ENCODE data around the gene FMN2.

- TF ChIP-seq POLR2A (IDR thresholded peaks at IDR 0.05; ENCODE audit: low read depth, low read length) (no peak), SPI1 (IDR thresholded peaks at IDR 0.05; ENCODE audit: low read depth, low read length) (no peak), TAF1 (IDR thresholded peaks at IDR 0.05; ENCODE audit: low read depth, low read length) (no peak), POLR2AphosphoS5 (IDR thresholded peaks at IDR 0.05; ENCODE audit: low read depth, low read length) (no peak), POU2F2 (IDR thresholded peaks at IDR 0.05; ENCODE audit: low read depth, low read length) (no peak), PAX5 (IDR thresholded peaks at IDR 0.05; ENCODE audit: insufficient read depth, low read length, severe bottlenecking) (no peak)
These were observed 17.4 kb downstream of the FMN2 start for GRCh38 chr1:240109130-240109529.

All from GM12891 (cell line).